ENCODE measurements around the gene LNX2.

LNX2 gene

GRCh38 chr13:27620377-27621115, at the start of gene LNX2:
Gene LNX2, minus strand, starts transcription at chr13:27620529. Its CDS starts 38,826 bp downstream, at chr13:27581703.
- DNase-seq (ENCODE audit: low spot score), result peak; percentile 99

- DNase-seq (ENCODE audit: low spot score), result no peak
Measured at GRCh38 chr13:27667946-27668345, 47.6 kb upstream of the LNX2 start.

GRCh38 chr13:27666951-27667350, 46.6 kb upstream of the LNX2 start:
- no peak for DNase-seq (ENCODE audit: low spot score)

- no peak for DNase-seq (ENCODE audit: low spot score)
Measured at GRCh38 chr13:27665761-27666160, 45.4 kb upstream of the LNX2 start.

GRCh38 chr13:27665333-27665732, 45.0 kb upstream of the LNX2 start:
- no peak for DNase-seq (ENCODE audit: low spot score)

- no peak for DNase-seq (ENCODE audit: low spot score)
Measured at GRCh38 chr13:27663947-27664346, 43.6 kb upstream of the LNX2 start.

GRCh38 chr13:27662738-27663470, 42.6 kb upstream of the LNX2 start:
- no peak for DNase-seq (ENCODE audit: low spot score)

- DNase-seq (ENCODE audit: low spot score), result no peak
Measured at GRCh38 chr13:27661017-27661416, 40.7 kb upstream of the LNX2 start.

GRCh38 chr13:27660511-27660910, 40.2 kb upstream of the LNX2 start:
- DNase-seq (ENCODE audit: low spot score), result no peak

- DNase-seq (ENCODE audit: low spot score), result no peak
Measured at GRCh38 chr13:27659145-27659865, 39.0 kb upstream of the LNX2 start.

GRCh38 chr13:27658546-27658945, 38.2 kb upstream of the LNX2 start:
- DNase-seq (ENCODE audit: low spot score), result no peak

GRCh38 chr13:27657724-27658123, 37.4 kb upstream of the LNX2 start:
- no peak for DNase-seq (ENCODE audit: low spot score)

- no peak for DNase-seq (ENCODE audit: low spot score)
Measured at GRCh38 chr13:27654816-27655215, 34.5 kb upstream of the LNX2 start.

- no peak for DNase-seq (ENCODE audit: low spot score)
Measured at GRCh38 chr13:27654059-27654458, 33.7 kb upstream of the LNX2 start.

GRCh38 chr13:27650312-27650711, 30.0 kb upstream of the LNX2 start:
- no peak for DNase-seq (ENCODE audit: low spot score)

- DNase-seq (ENCODE audit: low spot score), result no peak
Measured at GRCh38 chr13:27644302-27644701, 24.0 kb upstream of the LNX2 start.

- no peak for DNase-seq (ENCODE audit: low spot score)
Measured at GRCh38 chr13:27643334-27644132, 23.2 kb upstream of the LNX2 start.

- no peak for DNase-seq (ENCODE audit: low spot score)
Measured at GRCh38 chr13:27641711-27642502, 21.6 kb upstream of the LNX2 start.

GRCh38 chr13:27639186-27639585, 18.9 kb upstream of the LNX2 start:
- no peak for DNase-seq (ENCODE audit: low spot score)

GRCh38 chr13:27638521-27638920, 18.2 kb upstream of the LNX2 start:
- no peak for DNase-seq (ENCODE audit: low spot score)

- no peak for DNase-seq (ENCODE audit: low spot score)
Measured at GRCh38 chr13:27638001-27638400, 17.7 kb upstream of the LNX2 start.
